ENCODE results near the gene EMC6.

Gene EMC6

DNA sequence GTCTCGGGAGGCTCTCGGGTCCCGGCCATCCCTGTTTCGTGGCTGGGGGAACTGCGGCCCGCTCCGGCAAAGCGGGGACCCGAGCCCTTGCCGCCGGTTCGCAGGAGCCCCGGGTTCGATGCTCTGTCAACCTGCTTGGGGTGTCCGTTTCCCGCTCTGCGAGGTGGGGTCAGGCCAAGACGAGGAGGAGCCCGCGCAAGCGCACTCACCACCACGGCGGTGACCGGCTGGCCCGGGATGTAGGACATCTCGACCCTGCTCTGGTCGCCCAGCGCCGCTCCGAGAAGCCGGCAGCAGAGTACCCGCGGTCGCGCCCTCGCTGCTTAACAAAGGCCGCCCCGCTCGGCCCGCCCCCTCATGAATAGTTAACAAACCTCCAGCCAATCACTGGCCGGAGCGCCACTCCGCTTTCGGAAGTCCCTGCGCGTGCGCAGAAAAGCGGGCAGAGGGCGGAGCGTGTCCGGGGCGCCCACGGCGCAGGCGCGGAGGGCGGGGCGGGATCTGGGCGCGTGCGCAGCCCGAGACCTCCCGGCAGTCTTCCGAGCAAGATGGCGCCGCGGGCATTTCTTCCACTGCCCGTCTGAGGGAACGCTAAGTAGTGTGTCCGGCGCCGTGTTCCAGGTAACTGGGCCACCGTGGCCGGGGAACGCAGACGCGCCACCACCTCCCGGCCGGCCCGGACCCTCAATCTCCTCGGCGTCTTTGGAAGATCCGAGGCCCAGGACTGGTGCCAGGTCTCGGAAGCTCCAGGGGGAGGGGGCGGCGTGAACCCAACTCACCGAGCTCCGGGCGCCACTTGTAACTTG is at the start of gene EMC6, which contains the start of gene TAX1BP3:
Gene EMC6, plus strand, starts transcription at position 534 of the 806 bp plus-strand sequence. CDS start 335 bp downstream, outside the sequence.
Gene TAX1BP3, minus strand, starts transcription at position 300 of the 806 bp plus-strand sequence. Its CDS starts 52 bp downstream, at position 248.
- TF ChIP-seq, protein P1, sequence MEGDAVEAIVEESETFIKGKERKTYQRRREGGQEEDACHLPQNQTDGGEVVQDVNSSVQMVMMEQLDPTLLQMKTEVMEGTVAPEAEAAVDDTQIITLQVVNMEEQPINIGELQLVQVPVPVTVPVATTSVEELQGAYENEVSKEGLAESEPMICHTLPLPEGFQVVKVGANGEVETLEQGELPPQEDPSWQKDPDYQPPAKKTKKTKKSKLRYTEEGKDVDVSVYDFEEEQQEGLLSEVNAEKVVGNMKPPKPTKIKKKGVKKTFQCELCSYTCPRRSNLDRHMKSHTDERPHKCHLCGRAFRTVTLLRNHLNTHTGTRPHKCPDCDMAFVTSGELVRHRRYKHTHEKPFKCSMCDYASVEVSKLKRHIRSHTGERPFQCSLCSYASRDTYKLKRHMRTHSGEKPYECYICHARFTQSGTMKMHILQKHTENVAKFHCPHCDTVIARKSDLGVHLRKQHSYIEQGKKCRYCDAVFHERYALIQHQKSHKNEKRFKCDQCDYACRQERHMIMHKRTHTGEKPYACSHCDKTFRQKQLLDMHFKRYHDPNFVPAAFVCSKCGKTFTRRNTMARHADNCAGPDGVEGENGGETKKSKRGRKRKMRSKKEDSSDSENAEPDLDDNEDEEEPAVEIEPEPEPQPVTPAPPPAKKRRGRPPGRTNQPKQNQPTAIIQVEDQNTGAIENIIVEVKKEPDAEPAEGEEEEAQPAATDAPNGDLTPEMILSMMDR (IDR thresholded peaks at IDR 0.05): no peak

- TF ChIP-seq, protein P1 (IDR thresholded peaks at IDR 0.05): no peak
Measured at GRCh38 chr17:3621146-3621720, 47.4 kb upstream of the EMC6 start.

GRCh38 chr17:3622977-3623594 is 45.5 kb upstream of the EMC6 start:
- TF ChIP-seq, protein P1 (IDR thresholded peaks at IDR 0.05): no peak

DNA sequence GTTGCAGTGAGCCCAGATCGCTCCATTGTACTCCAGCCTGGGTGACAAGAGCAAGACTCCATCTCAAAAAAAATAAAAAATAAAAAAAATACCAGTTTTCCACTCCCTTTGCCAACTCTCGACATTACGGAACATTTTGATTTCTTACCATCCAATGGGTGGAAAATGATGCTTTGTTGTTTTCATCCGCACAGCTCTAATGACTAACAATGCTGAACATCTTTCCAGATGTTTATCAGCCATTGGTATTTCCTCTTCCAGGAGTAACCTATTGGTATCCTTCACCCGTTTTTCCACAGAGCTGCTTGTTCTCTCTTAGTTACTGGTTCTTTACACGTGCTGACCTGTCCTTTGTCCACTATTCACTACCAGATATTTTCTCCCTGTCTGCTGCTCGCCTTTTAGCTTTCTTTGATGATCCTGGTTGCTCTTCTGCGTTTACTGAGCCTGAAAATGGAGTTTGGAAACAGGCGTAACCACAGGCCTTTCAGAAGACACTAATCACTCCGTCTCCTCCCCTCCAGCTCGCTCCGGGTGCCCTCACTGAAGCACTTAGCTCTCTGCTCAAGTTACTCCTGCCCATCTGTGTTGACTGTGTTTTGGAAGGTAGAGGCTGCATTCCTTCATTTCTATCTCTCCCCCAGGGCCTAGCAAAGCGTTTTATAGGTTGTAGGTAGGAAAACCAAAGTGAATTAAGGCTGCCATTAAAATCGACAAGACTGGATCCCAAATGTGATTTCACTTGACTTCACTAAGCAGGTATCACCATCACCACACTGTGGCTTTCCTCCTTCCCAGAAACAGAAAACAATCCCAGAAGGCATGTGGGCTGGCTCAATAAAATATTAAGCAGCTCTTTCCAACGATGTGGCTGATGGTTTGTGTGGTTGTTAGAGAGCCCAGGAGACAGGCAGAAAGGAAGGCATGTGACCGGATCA is 41.5 kb upstream of the EMC6 start:
- TF ChIP-seq, protein P1 (IDR thresholded peaks at IDR 0.05): no peak

GRCh38 chr17:3627769-3628167 is 40.8 kb upstream of the EMC6 start:
- TF ChIP-seq, protein P1 (IDR thresholded peaks at IDR 0.05): no peak

- TF ChIP-seq, protein P1 (IDR thresholded peaks at IDR 0.05): no peak
Measured at GRCh38 chr17:3630781-3631180, 37.8 kb upstream of the EMC6 start.

DNA sequence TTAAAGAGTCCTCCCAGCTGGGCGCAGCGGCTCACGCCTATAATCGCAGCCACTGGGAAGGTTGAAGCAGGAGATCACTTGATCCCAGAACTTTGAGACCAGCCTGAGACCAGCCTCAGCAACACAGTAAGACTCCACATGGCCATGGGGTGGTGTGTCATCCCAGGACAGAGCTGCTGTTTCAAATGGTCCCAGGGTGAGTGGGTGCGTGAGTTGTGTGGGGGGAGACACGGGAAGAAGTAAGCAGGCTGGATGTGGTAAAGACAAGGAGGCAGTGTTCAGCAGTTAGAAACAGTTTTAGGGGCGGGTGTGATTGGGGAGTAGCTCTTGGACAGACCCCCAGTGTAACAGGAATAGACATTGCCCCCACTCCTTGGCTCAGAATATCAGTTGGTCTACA is 36.3 kb upstream of the EMC6 start:
- TF ChIP-seq, protein P1 (IDR thresholded peaks at IDR 0.05): no peak

Data from LNCAP (cell line).